Stomach (tissue), 9 donors: ENCODE data around the gene LMX1A. TPM values are rescaled to one million over a fixed set of nuclear protein-coding genes. Genes with fewer than 3 reads are reported as not detected.

Experiments
- DNase-seq, 2 donors: peaks; one replicate each; pipeline versions ENCODE4 v3.0.0 to v3.0.0-alpha.2; 2013 to 2019
- H3K27ac ChIP-seq, 5 donors: fragments of 200-600 bp in 4 of 5; sonication (generic) in 4 of 5; one replicate each; pipeline ENCODE4 v1.5.1; 2013 to 2019; ENCODE audit warnings: mild to moderate bottlenecking in 1 of 5, moderate library complexity in 1 of 5
- H3K27me3 ChIP-seq, 3 donors: fragments of 200-600 bp; sonication (generic); one replicate each; pipeline ENCODE4 v1.5.1; 2017 to 2019; ENCODE audit warnings: mixed run types in 1 of 3
- H3K36me3 ChIP-seq, 4 donors: fragments of 200-600 bp; sonication (generic); 1 replicate in 3 of 4; 2 replicates in 1 of 4; pipeline ENCODE4 v1.5.1; 2016 to 2019
- H3K4me1 ChIP-seq, 4 donors: fragments of 200-600 bp; sonication (generic); one replicate each; pipeline ENCODE4 v1.5.1; 2016 to 2019
- H3K4me3 ChIP-seq, 4 donors: fragments of 200-600 bp; sonication (generic) in 3 of 4; one replicate each; pipeline ENCODE4 v1.5.1; 2016 to 2019; ENCODE audit warnings: mild to moderate bottlenecking in 1 of 4
- H3K9me3 ChIP-seq, 4 donors: fragments of 200-600 bp; sonication (generic); one replicate each; pipeline ENCODE4 v1.5.1; 2016 to 2019
- CTCF ChIP-seq, 7 experiments: fragments of 450-650 bp in 4 of 7; fragments of 200-600 bp in 3 of 7; sonication (generic) in 3 of 7; IDR thresholded peaks; one replicate each; pipeline ENCODE4 v1.5.1; 2016 to 2019; ENCODE audit warnings: antibody characterized with exemption in 7 of 7, control low read depth in 2 of 7, mild to moderate bottlenecking in 1 of 7
- EP300 ChIP-seq: sonication (generic); formaldehyde crosslinking; IDR thresholded peaks from one replicate; pipeline ENCODE4 v1.6.1; 2017; ENCODE audit warnings: antibody characterized with exemption
- POLR2A ChIP-seq, 4 donors: fragments of 450-650 bp; IDR thresholded peaks; one replicate each; pipeline ENCODE4 v1.6.1; 2016; ENCODE audit warnings: antibody characterized with exemption in 4 of 4, control low read depth in 2 of 4, mild to moderate bottlenecking in 1 of 4, moderate library complexity in 1 of 4
- POLR2AphosphoS5 ChIP-seq, 3 donors: sonication (generic); formaldehyde crosslinking; IDR thresholded peaks; one replicate each; pipeline ENCODE4 v1.6.1; 2016; ENCODE audit warnings: antibody characterized with exemption in 3 of 3
- WGBS, 5 donors: extraction: QIAGEN DNeasy Blood & Tissue Kit in 3 of 5; methylation state at CpG; one replicate each; pipeline versions ENCODE4 v1.1.5 to v1.1.7; 2013 to 2018; 5-methylcytosine and 5-hydroxymethylcytosine counted together
- intact Hi-C: fragments of 100-400 bp; cut with DNase I; formaldehyde crosslinking; loops from one replicate; pipeline ENCODE4 v1.15.1; 2023; ENCODE audit warnings: low total_unique reads
- polyA plus RNA-seq, 3 donors: library from polyadenylated mRNA; stranded (reverse); fragments of 200-250 nt; gene quantifications; one replicate each; pipeline ENCODE4 v1.2.3, GENCODE V29; 2013
- total RNA-seq, 5 donors: library from RNA; depleted of rRNA; stranded (reverse); fragments of >200 nt; gene quantifications; one replicate each; pipeline versions ENCODE4 v1.1.0 to v1.2.3, GENCODE V29; 2014 to 2016
- donor health status: healthy with polysubstance abuse.
- donor health status: Bipolar disorder and iron deficiency.
- donor health status: healthy.

Gene LMX1A
- total and polyA plus RNA-seq, 8 donors: not detected

- H3K4me3 ChIP-seq: no peak overlapping the region
- H3K27me3 ChIP-seq: peaks cover 0 to 30% (median 10%) of the 10 kb centered on the region in 3 donors
- DNase-seq: no peak
- H3K9me3 ChIP-seq: peaks cover 0 to 10% (median 8%) of the 10 kb centered on the region in 4 donors
- no peaks in the 10 kb centered on the region for H3K36me3 ChIP-seq
- H3K27ac ChIP-seq: no peak overlapping the region
- peaks cover 0 to 8% (median 3%) of the 10 kb centered on the region in 4 donors for H3K4me1 ChIP-seq
- intact Hi-C loops: no loop called here
- WGBS, 5 donors: 65 to 82% (median 79%) methylated on average over 3 of the region's 3 CpGs
- TF ChIP-seq EP300 (no peak), CTCF (IDR thresholded peaks at IDR 0.05) (no peak), POLR2A (IDR thresholded peaks at IDR 0.05) (no peak), POLR2AphosphoS5 (IDR thresholded peaks at IDR 0.05) (no peak)
Observed at GRCh38 chr1:165315481-165315880, 41.0 kb downstream of the LMX1A start.

GRCh38 chr1:165313903-165314302, 42.6 kb downstream of the LMX1A start:
- TF ChIP-seq POLR2A (IDR thresholded peaks at IDR 0.05) (no peak), POLR2AphosphoS5 (IDR thresholded peaks at IDR 0.05) (no peak), EP300 (no peak), CTCF (IDR thresholded peaks at IDR 0.05) (no peak)
- Histone ChIP-seq H3K27ac (no peak overlapping the region), H3K4me1 (peaks cover 0 to 8% (median 3%) of the 10 kb centered on the region in 4 donors), H3K27me3 (peaks cover 0 to 38% (median 10%) of the 10 kb centered on the region in 3 donors), H3K36me3 (no peaks in the 10 kb centered on the region), H3K4me3 (no peak overlapping the region), H3K9me3 (peaks cover 0 to 10% (median 8%) of the 10 kb centered on the region in 4 donors)
- intact Hi-C loops: no loop called here
- 21 to 48% (median 29%) methylated on average over 4 of the region's 4 CpGs for WGBS, 5 donors
- DNase-seq: no peak

GRCh38 chr1:165312591-165312990, 43.9 kb downstream of the LMX1A start:
- Histone ChIP-seq H3K27ac (no peak overlapping the region), H3K36me3 (no peaks in the 10 kb centered on the region), H3K27me3 (peaks cover 0 to 41% (median 10%) of the 10 kb centered on the region in 3 donors), H3K4me3 (no peak overlapping the region), H3K9me3 (peaks cover 0 to 10% (median 8%) of the 10 kb centered on the region in 4 donors), H3K4me1 (no peaks in the 10 kb centered on the region)
- WGBS, 5 donors: 77 to 83% (median 82%) methylated on average over 2 of the region's 2 CpGs
- TF ChIP-seq POLR2AphosphoS5 (IDR thresholded peaks at IDR 0.05) (no peak), EP300 (no peak), CTCF (IDR thresholded peaks at IDR 0.05) (no peak), POLR2A (IDR thresholded peaks at IDR 0.05) (no peak)
- DNase-seq: no peak
- intact Hi-C loops: no loop called here

- Histone ChIP-seq H3K4me1 (no peaks in the 10 kb centered on the region), H3K36me3 (no peaks in the 10 kb centered on the region), H3K27ac (no peak overlapping the region), H3K9me3 (no peaks in the 10 kb centered on the region), H3K4me3 (no peak overlapping the region), H3K27me3 (peaks cover 0 to 26% (median 4%) of the 10 kb centered on the region in 3 donors)
- TF ChIP-seq EP300: no peak
- no peak for TF ChIP-seq CTCF (IDR thresholded peaks at IDR 0.05)
- TF ChIP-seq POLR2A (IDR thresholded peaks at IDR 0.05): no peak
- no peak for TF ChIP-seq POLR2AphosphoS5 (IDR thresholded peaks at IDR 0.05)
- no peak for DNase-seq
- 65 to 85% (median 77%) methylated on average over 6 of the region's 6 CpGs for WGBS, 5 donors
- intact Hi-C loops: no loop called here
Observed at GRCh38 chr1:165306543-165307434, 49.7 kb downstream of the LMX1A start.
